Effector CD8-positive, alpha-beta T cell (primary cell): ENCODE results near the gene EGR4.

ENCODE experiments used
- DNase-seq: peaks from one replicate; lab custom pipeline; 2025; lab: John Stamatoyannopoulos, UW

EGR4 gene

DNA sequence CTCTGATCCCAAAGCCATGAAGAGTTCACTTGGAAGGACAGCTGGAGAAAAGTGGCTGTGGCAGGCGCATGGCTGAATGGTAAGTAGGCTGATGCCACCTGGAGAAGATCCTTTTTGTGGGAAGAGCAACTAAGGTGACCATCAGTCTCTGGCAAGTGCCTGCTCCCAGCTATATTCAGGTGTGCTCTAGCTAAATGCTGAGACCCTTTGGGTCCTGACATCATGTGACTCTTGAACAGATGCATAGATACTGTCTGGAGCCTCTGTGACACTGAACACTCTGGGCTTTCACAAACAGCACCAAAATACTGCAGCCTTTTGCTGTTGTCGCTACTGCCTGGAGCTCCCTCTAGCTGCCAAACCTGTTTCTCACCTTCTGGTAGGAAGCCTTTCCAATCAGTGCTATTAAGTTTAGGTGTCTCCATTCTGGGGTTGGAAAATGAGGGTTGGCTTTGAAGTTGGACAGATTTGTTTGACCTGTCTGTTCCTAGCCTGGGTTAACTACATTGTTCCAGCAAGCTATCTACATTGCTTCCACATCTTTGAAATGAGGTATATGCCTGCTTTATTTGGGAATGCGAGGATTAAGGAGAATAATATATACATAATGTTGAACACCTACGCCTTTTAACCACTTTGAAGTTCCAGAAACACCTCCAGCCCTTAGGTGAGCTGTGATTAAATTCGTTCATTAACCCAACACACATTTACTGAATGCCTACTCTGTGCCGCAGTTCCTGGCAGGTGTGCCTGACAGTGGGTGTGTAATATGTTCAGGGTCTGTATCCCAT lies 3.1 kb downstream of the EGR4 start:
- DNase-seq, result no peak

DNA sequence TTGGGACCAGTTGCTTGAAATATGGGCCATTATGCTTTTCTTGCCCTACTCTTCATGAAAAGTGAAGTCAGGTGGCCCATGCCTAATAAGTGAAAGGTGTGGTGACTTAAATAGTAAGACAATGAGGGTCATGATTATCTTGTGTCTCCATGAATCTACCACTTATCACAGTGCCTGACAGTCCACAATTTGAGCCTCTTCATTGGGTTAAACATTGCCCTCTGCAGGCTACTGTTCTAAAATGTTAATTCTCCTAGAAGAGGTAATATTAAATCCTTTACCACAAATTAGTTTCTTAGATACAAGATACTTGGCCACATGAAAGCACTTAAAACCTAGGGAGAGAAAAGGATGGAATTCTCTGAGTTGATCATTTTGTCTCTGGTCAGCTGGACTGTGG lies 4.0 kb downstream of the EGR4 start:
- no peak for DNase-seq

DNA sequence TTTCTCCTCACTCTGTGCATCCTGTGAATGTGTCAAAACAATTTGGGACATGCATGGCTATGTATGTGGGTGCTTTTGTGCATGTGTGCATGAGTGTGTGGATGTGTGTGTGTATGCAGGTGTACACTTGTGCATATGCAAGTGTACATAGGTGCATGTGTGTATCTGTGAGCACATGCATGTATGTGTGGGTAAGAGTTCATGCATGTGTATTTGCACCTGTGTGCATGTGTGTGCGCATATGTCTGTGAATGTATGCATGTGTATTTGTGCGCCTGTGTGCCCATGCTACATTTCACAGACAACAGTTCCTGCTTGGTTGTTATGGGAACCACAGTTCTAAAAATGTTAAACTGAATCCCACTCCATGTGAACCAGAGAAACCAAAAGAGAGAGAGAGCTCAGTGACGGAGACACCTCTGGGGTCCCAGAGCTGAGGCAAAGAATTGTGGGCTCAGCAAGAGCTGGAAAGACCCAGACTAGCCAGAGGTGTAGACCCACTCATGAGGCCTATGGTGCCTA lies 7.2 kb downstream of the EGR4 start:
- no peak for DNase-seq

DNA sequence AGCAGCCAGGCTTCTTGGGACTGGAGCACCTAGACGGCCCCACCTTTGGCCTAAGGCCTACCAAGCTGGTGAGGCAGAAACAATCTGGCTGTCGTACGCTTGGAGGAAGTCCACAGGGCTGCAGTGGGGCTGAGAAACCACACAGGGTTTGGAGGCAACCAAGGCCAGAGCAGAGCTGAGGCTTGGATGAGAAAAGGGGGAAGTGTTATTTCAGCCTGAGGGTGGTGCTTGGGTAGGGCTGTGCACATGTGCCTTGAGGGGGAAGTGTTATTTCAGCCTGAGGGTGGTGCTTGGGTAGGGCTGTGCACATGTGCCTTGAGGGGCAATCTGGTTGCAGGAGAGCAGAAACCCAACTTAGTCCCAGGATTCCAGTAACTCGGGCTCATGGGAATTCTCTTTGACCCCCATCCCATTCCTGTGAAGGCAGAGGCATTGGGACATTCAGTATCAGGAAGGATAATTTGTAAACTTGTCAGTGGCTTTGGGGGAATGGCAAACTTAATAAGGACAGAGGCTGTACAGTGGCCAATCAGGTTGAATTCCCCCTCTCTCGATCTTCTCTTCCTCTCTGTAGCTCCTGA lies 8.1 kb downstream of the EGR4 start:
- no peak for DNase-seq

- DNase-seq, result peak; percentile 57
Observed at GRCh38 chr2:73284296-73285158, 8.8 kb downstream of the EGR4 start, which contains the start of gene FBXO41. Gene FBXO41, minus strand, starts transcription at chr2:73284478. Its CDS starts 14,848 bp downstream, at chr2:73269630.

DNA sequence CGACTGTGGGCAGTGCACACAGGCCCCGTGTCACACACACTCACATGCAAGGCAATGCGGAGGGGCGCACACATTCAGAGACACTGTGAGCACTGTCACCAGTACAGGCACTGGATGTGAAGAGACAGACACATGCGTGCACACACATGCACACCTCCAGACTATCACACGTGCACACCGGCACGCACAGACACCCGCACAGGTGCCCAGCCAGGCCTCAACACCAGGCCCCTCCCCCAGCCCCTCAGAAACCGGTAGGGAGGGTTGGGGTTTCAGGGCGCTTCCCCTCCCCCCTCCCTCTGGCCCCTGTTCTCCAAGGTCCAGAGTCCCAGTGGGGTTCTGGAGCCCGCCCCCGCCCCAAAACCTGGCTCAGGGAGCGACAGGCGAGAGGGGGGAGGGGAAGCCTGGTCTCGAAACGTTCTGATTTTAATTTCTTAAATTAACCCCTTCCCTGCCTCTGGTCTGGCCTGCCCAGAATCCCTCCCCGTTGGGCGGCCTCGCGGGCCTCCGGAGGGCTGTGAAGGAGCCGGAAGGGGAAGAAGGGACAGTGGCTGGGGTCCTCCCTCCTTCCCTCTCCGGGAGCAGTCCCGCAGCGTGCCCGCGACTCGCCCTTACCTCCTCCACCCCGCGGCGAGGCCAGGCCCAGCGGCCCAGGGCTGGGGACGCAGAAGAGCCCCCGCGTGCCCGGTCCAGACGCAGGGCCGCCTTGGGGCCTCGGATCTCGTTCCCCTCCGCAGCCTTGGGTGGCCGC lies 9.6 kb downstream of the EGR4 start:
- no peak for DNase-seq

- DNase-seq, result no peak
Observed at GRCh38 chr2:73282924-73283544, 10.3 kb downstream of the EGR4 start.

DNA sequence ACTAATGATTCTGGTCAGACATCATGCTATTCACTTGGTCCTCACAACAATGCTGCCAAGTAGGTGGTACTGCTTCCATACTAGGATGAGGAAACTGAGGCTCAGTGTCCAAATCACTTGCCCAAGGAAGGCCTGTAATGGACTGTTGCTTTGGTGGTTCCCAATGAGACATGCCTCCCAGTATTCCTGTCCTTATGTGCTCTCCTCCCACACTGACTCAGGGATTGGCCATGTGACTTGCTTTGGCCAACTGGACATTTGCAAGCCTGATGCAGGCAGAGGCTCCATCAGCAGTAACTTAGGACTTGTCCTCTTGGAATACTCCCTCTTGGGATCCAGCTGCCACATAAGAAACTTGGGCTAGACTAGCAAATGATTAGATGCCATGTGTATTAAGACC lies 12.1 kb downstream of the EGR4 start:
- DNase-seq, result no peak

DNA sequence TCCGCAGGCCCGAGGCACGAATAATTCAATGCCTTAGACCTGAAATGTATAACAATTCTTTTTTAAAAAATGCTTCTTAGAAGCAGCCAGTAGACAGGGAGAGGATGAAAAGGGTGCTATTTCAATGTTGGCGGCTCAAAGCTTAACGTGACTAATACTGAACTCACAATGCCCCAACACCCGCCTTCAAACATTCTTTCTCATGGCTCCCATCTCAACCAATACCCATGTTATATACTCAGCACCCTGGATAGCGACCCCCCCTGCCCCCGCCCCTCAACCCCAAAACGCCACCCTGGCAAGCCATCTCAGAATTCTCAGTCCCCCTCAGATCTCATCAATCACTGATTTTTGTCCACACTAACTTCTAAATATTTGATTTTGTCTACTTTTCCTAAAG lies 13.5 kb downstream of the EGR4 start:
- no peak for DNase-seq

DNA sequence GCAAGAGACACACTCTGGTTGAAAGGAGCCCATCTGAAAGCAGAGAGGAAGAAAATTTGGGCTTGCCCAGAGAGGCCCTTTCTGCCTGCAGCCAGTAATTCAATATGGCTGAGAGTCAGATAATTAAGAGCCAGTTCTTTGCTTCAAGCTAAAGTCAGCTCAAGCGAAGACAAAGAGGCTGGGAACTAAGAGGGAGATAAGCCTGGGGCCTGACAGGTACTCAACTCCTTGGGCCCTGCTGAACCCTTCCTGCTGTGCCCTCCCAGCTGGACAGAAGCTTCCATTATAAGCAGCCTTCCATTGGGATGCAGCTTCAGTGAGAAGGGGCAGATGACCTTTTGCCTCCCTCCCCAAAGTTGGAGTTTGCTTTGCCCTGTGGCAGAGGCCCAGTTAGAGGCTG lies 21.1 kb downstream of the EGR4 start:
- no peak for DNase-seq

DNA sequence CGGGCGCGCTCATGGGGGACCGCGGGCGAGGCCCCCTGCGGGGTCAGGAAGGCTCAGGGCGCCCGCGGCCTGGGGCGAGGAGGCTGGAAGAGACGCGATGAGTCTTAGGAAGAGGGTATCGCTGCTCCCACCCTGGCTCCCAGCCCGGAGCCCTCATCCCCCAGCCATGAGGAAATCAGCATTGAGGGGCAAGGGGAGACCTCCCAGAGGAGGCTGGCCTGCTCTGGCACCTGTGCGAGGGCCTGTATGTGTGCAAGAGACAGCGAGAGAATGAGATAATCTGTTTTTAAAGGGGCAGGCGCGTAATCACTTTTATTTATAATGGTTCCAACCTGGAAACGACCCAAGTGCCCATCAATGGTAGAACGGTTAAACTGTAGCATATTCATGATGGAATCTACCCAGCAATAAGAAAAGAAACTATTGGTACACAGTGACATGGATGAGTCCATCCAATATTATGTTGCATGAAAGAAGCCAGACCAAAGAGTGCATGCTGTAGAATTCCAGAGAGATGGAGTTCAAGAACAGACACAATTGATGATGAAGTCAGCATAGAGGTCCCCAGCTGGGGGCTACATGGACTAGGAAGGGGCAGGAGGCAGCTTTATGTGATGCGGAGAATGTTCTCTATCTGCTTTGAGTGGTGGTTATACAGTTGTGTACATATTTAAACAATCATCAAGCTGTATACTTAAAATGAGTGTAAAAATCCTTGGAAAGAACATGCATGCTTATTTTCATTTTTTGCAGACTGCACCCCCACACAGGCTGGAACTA lies 23.5 kb downstream of the EGR4 start:
- DNase-seq, result no peak

DNA sequence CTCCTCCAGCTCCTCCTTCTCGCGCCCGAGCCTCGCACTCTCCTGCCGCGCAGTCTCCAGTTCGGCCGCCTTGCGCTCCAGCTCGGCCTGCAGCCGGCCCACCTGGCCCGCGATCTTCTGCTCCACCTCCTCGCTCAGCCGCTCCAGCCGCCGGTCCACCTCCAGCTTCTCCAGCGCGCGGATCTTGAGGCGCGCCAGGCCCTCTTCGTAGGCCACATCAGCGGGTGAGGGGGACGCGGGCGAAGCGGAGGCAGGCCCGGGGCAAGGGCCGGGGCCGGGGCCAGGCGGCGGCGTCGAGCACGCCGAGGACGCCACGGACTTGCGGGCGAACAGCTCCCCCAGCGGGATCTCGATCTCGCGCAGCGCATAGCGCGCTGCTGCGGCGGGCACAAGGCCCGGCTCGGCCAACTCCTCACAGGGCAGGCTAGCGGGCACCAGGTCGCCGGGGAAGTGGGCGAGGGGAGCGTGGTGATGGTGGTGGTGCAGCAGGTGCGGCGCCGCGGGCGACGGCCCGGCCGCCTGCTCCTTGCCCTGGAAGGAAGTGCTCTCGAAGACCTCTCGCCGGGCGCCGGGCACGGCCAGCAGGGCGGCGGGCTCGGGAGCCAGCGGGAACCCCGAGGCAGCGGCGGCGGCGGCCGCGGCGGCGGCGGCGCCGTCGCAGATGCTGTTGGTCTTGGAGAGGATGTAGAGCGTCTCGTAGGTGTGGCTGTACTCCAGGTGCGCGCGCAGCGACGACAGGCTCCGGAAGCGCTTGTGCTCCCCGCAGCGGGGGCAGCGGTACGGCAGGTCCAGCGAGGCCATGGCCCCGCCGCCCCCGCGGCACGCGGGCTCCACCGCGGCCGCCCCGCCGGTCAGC lies 24.3 kb downstream of the EGR4 start:
- DNase-seq, result peak; percentile 58

DNA sequence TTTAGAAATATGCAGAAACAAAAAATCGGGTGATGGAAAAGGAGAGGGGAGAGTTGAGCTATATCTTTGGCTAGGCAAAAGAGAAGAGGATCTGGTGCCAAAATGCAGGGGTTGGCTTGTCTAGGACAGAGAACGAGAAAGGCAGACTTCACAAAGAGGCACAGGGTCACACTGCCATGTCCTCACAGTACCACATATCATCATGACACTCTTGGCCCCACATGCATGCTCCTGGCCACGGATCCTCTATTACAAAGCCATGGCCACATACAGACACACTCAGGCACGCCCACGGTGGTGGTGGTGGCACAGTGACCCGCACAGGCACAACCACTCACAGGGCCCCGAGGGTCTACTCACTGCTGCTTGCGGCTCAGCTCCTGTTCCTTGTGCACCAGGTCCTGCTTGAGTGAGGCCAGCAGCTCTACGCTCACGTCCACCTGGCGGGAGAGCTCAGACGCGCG lies 24.9 kb downstream of the EGR4 start:
- DNase-seq, result no peak

GRCh38 chr2:73267008-73267407 lies 26.3 kb downstream of the EGR4 start:
- no peak for DNase-seq

DNA sequence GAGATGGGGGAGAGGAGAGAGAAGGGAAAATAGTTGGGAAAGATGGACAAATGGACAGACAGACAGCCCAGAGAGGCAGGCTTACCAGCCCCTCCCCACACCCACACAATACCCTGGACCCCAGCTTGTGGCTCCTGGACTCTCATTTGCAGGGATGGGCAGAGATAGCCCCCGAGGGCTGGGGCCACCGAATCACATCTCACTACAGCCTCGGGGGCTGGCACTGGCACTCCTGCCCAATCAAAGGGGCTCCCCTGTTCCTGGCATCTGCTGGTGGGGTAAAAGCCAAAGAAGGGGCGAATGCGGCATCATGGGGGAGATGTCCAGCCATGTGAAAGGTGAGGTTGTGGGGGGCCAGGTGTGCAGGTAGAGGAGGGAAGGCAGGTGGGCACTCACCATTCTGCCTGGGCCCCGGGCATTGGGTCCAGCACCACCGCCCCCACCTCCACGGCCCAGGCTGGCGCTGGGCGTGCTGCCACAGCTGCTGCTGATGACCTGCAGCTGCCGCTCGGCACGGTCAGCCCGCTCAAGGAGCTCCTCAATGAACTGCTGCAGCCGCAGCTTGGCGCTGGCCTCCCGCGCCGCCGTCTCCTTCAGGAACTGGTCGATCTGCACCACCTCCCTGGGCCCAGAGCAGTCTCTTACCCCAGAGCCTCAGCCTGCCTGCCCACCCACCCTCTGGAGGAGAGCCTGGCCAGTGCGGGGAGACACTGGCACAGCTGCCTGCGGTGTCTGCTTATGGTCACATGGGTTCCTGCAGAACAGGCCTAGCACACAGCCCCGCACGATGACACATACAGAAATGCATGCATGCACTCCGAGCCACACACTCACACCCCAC lies 27.1 kb downstream of the EGR4 start:
- no peak for DNase-seq

DNA sequence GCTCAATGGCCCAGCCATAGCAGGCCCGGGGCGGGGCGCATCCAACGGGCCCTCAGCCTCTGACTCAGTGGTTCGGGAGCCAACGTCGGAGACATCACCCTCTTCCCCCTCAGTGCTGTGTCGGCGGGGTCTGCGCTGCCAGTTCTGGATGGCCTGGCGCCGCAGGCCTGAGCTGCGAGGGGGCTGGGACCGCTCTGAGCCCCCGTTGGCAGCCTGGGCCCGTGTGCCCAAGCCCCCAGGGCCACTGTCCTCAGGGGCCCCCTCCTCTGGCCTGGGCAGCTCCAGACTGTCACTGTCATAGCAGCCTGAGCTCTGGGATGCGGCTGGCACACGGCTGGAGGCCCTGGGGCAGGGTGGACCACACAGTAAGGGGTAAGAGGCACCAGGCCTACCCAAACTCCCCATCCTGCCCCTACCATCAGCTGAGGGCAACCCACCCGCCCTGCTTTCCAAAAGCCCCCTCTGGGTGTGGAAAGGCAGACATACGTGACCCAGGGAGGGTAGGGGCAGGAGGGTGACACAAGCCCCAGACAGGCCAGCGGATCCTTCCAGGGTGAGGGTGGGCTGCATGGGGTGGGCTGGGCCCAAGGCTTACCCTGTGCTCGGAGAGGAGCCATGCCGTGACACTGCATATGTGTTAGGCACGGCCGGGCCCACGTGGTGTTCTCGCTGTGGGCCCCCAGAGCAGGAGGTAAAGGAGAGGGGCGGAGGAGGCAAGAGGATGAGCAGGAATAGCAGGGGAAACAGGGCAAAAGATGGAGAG lies 27.9 kb downstream of the EGR4 start:
- no peak for DNase-seq

- no peak for DNase-seq
Observed at GRCh38 chr2:73264783-73265182, 28.6 kb downstream of the EGR4 start.

DNA sequence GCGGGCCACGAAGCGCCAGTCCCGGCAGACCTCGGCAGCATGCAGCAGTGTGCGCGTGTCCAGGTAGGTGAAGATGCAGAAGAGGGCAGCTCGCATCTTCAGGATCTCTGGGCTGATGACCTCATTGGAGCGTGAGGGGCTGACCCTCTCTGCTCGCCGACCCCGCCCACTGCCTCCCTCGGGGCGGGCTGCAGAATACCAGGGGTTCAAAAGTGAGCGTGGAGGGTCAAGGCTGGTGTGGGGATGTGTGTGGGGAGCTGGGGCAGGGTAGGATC lies 29.1 kb downstream of the EGR4 start:
- no peak for DNase-seq
